Neural cell (in vitro differentiated cells): ENCODE measurements around the gene BST1. TPM values are rescaled to one million over a fixed set of nuclear protein-coding genes. Genes with fewer than 3 reads are reported as not detected.

Experiments
- H2AFZ ChIP-seq: fragments of 200-600, 300-800 bp; sonication (generic), shearing (Covaris generic); 2 replicates; pipeline ENCODE4 v1.6.0; 2014; ENCODE audit warnings: low read depth, mild to moderate bottlenecking, antibody characterized with exemption, low read length, moderate library complexity
- H3F3A ChIP-seq: fragments of 200-600 bp; shearing (Covaris generic); 2 replicates; pipeline ENCODE4 v1.6.1; 2016; ENCODE audit warnings: mild to moderate bottlenecking, moderate library complexity, mixed read lengths, antibody characterized with exemption, low read length; ENCODE audit not compliant: insufficient read depth, poor library complexity, severe bottlenecking
- H3K27ac ChIP-seq: fragments of 200-600, 300-800 bp; sonication (generic), shearing (Covaris generic); 2 replicates; pipeline ENCODE4 v1.5.1; 2014; ENCODE audit warnings: mild to moderate bottlenecking, low read length, moderate library complexity
- H3K27me3 ChIP-seq: fragments of 300-800, 200-600 bp; sonication (generic), shearing (Covaris generic); 2 replicates; pipeline ENCODE4 v1.6.0; 2014; ENCODE audit warnings: mild to moderate bottlenecking, low read depth, low read length, moderate library complexity; ENCODE audit not compliant: insufficient read depth
- H3K36me3 ChIP-seq: fragments of 300-800, 200-600 bp; sonication (generic), shearing (Covaris generic); 2 replicates; pipeline ENCODE4 v1.5.1; 2014; ENCODE audit warnings: mild to moderate bottlenecking, antibody characterized with exemption, low read length, moderate library complexity; ENCODE audit not compliant: insufficient read depth
- H3K4me2 ChIP-seq: fragments of 300-800, 200-600 bp; sonication (generic), shearing (Covaris generic); 2 replicates; pipeline ENCODE4 v1.6.0; 2014; ENCODE audit warnings: mild to moderate bottlenecking, low read length
- H3K4me3 ChIP-seq: fragments of 300-800, 200-600 bp; sonication (generic), shearing (Covaris generic); 2 replicates; pipeline ENCODE4 v1.5.1; 2014; ENCODE audit warnings: mild to moderate bottlenecking, low read length, moderate library complexity
- H3K79me2 ChIP-seq: fragments of 200-600 bp; shearing (Covaris generic); replicated peaks from 2 replicates; pipeline ENCODE4 v1.6.0; 2014; ENCODE audit warnings: mild to moderate bottlenecking, low read length, moderate library complexity; ENCODE audit not compliant: insufficient read depth
- H3K9ac ChIP-seq: fragments of 300-800, 200-600 bp; sonication (generic), shearing (Covaris generic); 2 replicates; pipeline ENCODE4 v1.6.1; 2016; ENCODE audit warnings: mild to moderate bottlenecking, low read length, mixed read lengths
- H3K9me2 ChIP-seq: fragments of 200-600 bp; shearing (Covaris generic); 2 replicates; pipeline ENCODE4 v1.6.1; 2016; ENCODE audit warnings: mild to moderate bottlenecking, low read length, mixed read lengths; ENCODE audit not compliant: insufficient read depth
- H3K9me3 ChIP-seq: fragments of 200-600, 300-800 bp; sonication (generic), shearing (Covaris generic); 2 replicates; pipeline ENCODE4 v1.6.1; 2016; ENCODE audit warnings: mild to moderate bottlenecking, mixed run types, low read length, moderate library complexity, mixed read lengths
- H4K20me1 ChIP-seq: fragments of 200-600 bp; shearing (Covaris generic); 2 replicates; pipeline ENCODE4 v1.6.1; 2016; ENCODE audit warnings: mild to moderate bottlenecking, mixed run types; ENCODE audit not compliant: insufficient read depth
- CTCF ChIP-seq: fragments of 450-650 bp; IDR thresholded peaks from 2 replicates; pipeline ENCODE4 v1.5.1; 2014; ENCODE audit warnings: antibody characterized with exemption, mild to moderate bottlenecking, moderate library complexity; ENCODE audit not compliant: poor library complexity, severe bottlenecking
- EP300 ChIP-seq: fragments of 450-650 bp; conservative IDR thresholded peaks from 2 replicates; pipeline ENCODE4 v1.6.1; 2014; ENCODE audit warnings: antibody characterized with exemption, mild to moderate bottlenecking, moderate library complexity; ENCODE audit not compliant: poor library complexity, severe bottlenecking
- EZH2 ChIP-seq: fragments of 200-600, 300-800 bp; shearing (Covaris generic), sonication (generic); IDR thresholded peaks from 2 replicates; pipeline ENCODE4 v1.6.1; 2014; ENCODE audit warnings: antibody characterized with exemption, low read length, borderline replicate concordance, mild to moderate bottlenecking; ENCODE audit not compliant: insufficient read depth, poor library complexity, severe bottlenecking
- MXI1 ChIP-seq: fragments of 450-650 bp; conservative IDR thresholded peaks from 2 replicates; pipeline ENCODE4 v1.6.1; 2014; ENCODE audit warnings: antibody characterized with exemption, mild to moderate bottlenecking; ENCODE audit not compliant: poor library complexity, severe bottlenecking
- POLR2AphosphoS5 ChIP-seq: IDR thresholded peaks from 2 replicates; pipeline ENCODE4 v1.6.1; 2012
- RAD21 ChIP-seq: fragments of 450-650 bp; conservative IDR thresholded peaks from 2 replicates; pipeline ENCODE4 v1.6.1; 2014; ENCODE audit warnings: antibody characterized with exemption, mild to moderate bottlenecking, moderate library complexity
- REST ChIP-seq: IDR thresholded peaks from 2 replicates; pipeline ENCODE4 v1.6.1; 2012; ENCODE audit warnings: borderline replicate concordance
- SMC3 ChIP-seq: fragments of 450-650 bp; conservative IDR thresholded peaks from 2 replicates; pipeline ENCODE4 v1.6.1; 2014; ENCODE audit warnings: antibody characterized with exemption, mild to moderate bottlenecking, moderate library complexity; ENCODE audit not compliant: poor library complexity
- polyA plus RNA-seq: library from polyadenylated mRNA; depleted of rRNA; stranded (reverse); fragments of >200 nt; gene quantifications from 2 replicates; pipeline ENCODE4 v1.2.3, GENCODE V29; 2014

The BST1 gene
- polyA plus RNA-seq, 1 donor from 2014 or later, result 1.6 TPM

- Histone ChIP-seq H3K36me3 (no peaks in the 10 kb centered on the region), H3K9me3 (no peaks in the 10 kb centered on the region), H3K9me2 (no peaks in the 10 kb centered on the region), H3K9ac (no peak overlapping the region), H3K27ac (peak overlapping the region; percentile 31), H3K4me2 (no peak overlapping the region), H4K20me1 (no peaks in the 10 kb centered on the region), H3K79me2 (no peaks in the 10 kb centered on the region), H2AFZ (no peak overlapping the region), H3K4me3 (peak overlapping the region; percentile 11), H3F3A (no peaks in the 10 kb centered on the region), H3K27me3 (no peaks in the 10 kb centered on the region)
- TF ChIP-seq REST (no peak), MXI1 (no peak), EP300 (no peak), POLR2AphosphoS5 (no peak), SMC3 (no peak), RAD21 (no peak), EZH2 (no peak), CTCF (peak; percentile 27)
These were observed 46.1 kb downstream of the BST1 start for GRCh38 chr4:15749001-15749400.

GRCh38 chr4:15751153-15751552 is 48.3 kb downstream of the BST1 start:
- H3F3A ChIP-seq, result no peaks in the 10 kb centered on the region
- no peak for TF ChIP-seq RAD21
- TF ChIP-seq EZH2, result no peak
- TF ChIP-seq MXI1, result no peak
- no peak for TF ChIP-seq REST

More at GRCh38 chr4:15751153-15751552, 48.3 kb downstream of the BST1 start:
- no peak overlapping the region for H3K27ac ChIP-seq
- H3K36me3 ChIP-seq, result no peaks in the 10 kb centered on the region
- no peaks in the 10 kb centered on the region for H3K27me3 ChIP-seq
- H2AFZ ChIP-seq, result no peak overlapping the region
- no peaks in the 10 kb centered on the region for H3K9me2 ChIP-seq
- no peak overlapping the region for H3K9ac ChIP-seq
- no peak overlapping the region for H3K4me2 ChIP-seq
- no peaks in the 10 kb centered on the region for H3K9me3 ChIP-seq
- H3K4me3 ChIP-seq, result no peak overlapping the region
- H4K20me1 ChIP-seq, result no peaks in the 10 kb centered on the region
- no peaks in the 10 kb centered on the region for H3K79me2 ChIP-seq
